ENCODE measurements around the gene CRACR2A.

The CRACR2A gene

GRCh38 chr12:3748620-3749019 is 4.3 kb downstream of the CRACR2A start:
- H3K4me3 ChIP-seq (ENCODE audit: low read depth, low read length): no peak overlapping the region
- no peaks in the 10 kb centered on the region for H3K36me3 ChIP-seq
- no peak for DNase-seq
- no peaks in the 10 kb centered on the region for H3K4me1 ChIP-seq
- peaks cover 14% of the 10 kb centered on the region; the same call in 1 of the 2 replicates for H3K27me3 ChIP-seq
- no peaks in the 10 kb centered on the region for H3K9me3 ChIP-seq
- TF ChIP-seq, protein P1, sequence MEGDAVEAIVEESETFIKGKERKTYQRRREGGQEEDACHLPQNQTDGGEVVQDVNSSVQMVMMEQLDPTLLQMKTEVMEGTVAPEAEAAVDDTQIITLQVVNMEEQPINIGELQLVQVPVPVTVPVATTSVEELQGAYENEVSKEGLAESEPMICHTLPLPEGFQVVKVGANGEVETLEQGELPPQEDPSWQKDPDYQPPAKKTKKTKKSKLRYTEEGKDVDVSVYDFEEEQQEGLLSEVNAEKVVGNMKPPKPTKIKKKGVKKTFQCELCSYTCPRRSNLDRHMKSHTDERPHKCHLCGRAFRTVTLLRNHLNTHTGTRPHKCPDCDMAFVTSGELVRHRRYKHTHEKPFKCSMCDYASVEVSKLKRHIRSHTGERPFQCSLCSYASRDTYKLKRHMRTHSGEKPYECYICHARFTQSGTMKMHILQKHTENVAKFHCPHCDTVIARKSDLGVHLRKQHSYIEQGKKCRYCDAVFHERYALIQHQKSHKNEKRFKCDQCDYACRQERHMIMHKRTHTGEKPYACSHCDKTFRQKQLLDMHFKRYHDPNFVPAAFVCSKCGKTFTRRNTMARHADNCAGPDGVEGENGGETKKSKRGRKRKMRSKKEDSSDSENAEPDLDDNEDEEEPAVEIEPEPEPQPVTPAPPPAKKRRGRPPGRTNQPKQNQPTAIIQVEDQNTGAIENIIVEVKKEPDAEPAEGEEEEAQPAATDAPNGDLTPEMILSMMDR (IDR thresholded peaks at IDR 0.05; ENCODE audit: low read depth, low read length): no peak

GRCh38 chr12:3747976-3748619 is 4.8 kb downstream of the CRACR2A start:
- Histone ChIP-seq H3K4me3 (ENCODE audit: low read depth, low read length) (no peak overlapping the region), H3K4me1 (no peaks in the 10 kb centered on the region), H3K9me3 (no peaks in the 10 kb centered on the region), H3K36me3 (no peaks in the 10 kb centered on the region), H3K27me3 (peaks cover 14% of the 10 kb centered on the region; the same call in 1 of the 2 replicates)
- no peak for DNase-seq
- TF ChIP-seq, protein P1 (IDR thresholded peaks at IDR 0.05; ENCODE audit: low read depth, low read length): no peak

GRCh38 chr12:3747543-3747942 is 5.4 kb downstream of the CRACR2A start:
- TF ChIP-seq, protein P1 (IDR thresholded peaks at IDR 0.05; ENCODE audit: low read depth, low read length): no peak
- no peaks in the 10 kb centered on the region for H3K36me3 ChIP-seq
- H3K4me3 ChIP-seq (ENCODE audit: low read depth, low read length): no peak overlapping the region
- DNase-seq: no peak
- no peaks in the 10 kb centered on the region for H3K9me3 ChIP-seq
- H3K27me3 ChIP-seq: peaks cover 10% of the 10 kb centered on the region
- no peaks in the 10 kb centered on the region for H3K4me1 ChIP-seq

GRCh38 chr12:3746758-3747157 is 6.2 kb downstream of the CRACR2A start:
- no peaks in the 10 kb centered on the region for H3K36me3 ChIP-seq
- H3K9me3 ChIP-seq: no peaks in the 10 kb centered on the region
- H3K4me3 ChIP-seq (ENCODE audit: low read depth, low read length): no peak overlapping the region
- TF ChIP-seq, protein P1 (IDR thresholded peaks at IDR 0.05; ENCODE audit: low read depth, low read length): no peak
- DNase-seq: no peak
- H3K27me3 ChIP-seq: peaks cover 10% of the 10 kb centered on the region
- H3K4me1 ChIP-seq: no peaks in the 10 kb centered on the region

DNA sequence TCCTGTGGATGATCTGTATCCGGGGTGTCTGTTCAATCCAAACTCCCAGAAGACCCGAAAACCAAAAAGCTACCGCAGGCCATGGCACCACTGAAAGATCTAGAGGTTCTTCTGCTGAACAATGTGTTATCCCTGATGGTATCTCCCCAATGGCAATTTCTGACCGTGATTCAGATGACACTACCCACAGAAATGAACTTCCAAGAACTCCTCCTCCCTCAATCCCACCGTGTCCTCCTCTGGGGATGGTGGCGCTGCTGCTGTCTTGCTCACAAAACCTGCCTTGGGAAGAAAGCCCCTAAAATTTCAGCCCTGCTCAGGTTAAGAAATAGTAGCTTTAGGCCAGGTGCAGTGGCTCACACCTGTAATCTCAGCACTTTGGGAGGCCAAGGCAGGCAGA is 7.8 kb downstream of the CRACR2A start:
- Histone ChIP-seq H3K36me3 (no peaks in the 10 kb centered on the region), H3K27me3 (peaks cover 20% of the 10 kb centered on the region), H3K4me3 (ENCODE audit: low read depth, low read length) (no peak overlapping the region), H3K4me1 (no peaks in the 10 kb centered on the region), H3K9me3 (no peaks in the 10 kb centered on the region)
- TF ChIP-seq, protein P1 (IDR thresholded peaks at IDR 0.05; ENCODE audit: low read depth, low read length): no peak
- no peak for DNase-seq

DNA sequence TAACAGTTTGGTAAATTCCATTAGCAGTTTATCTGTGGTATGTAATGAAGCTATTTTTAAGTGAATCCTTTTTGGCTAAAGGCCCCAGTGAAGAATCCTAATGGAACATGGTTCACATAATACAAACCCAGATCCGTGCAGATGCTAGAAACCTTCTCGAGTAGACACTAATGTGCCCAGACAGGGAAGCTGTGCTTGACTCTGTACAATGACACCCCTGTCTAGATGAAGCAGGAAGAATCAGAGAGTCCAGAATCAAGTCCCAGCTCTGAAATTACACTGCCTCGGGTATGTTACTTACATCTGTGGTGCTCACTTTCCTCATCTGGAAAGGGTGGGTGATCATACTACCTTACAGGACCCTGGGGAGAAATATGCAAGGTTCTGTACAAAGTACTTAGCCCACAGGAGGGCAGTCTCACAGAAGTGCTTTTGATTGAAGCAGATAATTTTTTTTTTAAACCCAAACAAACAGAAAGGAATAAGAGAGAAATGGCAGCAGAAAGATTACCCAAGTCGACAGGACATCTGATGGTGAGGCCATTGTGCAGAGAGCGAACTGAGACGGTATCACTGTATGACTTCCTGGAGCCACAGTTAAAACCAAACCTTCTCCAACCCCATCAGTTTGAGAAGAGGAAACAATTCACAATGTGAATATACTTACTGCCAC is 8.5 kb downstream of the CRACR2A start:
- no peak for DNase-seq
- TF ChIP-seq, protein P1 (IDR thresholded peaks at IDR 0.05; ENCODE audit: low read depth, low read length): no peak

More for the DNA sequence above, 8.5 kb downstream of the CRACR2A start:
- Histone ChIP-seq H3K4me3 (ENCODE audit: low read depth, low read length) (no peak overlapping the region), H3K36me3 (no peaks in the 10 kb centered on the region), H3K9me3 (no peaks in the 10 kb centered on the region), H3K27me3 (peaks cover 27% of the 10 kb centered on the region), H3K4me1 (no peaks in the 10 kb centered on the region)

All from BE2C (cell line).